Caco-2 (cell line): ENCODE results near the gene AKR1C2. TPM values are rescaled to one million over a fixed set of nuclear protein-coding genes. Genes with fewer than 3 reads are reported as not detected.

Experiments used
- BruUV-seq: library from RNA; stranded (reverse); fragments of 400-500 nt; replicated peaks from 2 replicates; lab custom pipeline; 2021; lab: Mats Ljungman, UMichigan
- CTCF ChIA-PET: fragments of 300-600 bp; sonication (Branson Sonifier 250); formaldehyde crosslinking; loops from one replicate; lab custom pipeline; 2022; ENCODE audit warnings: antibody characterized with exemption; lab: Charles Lee
- POLR2A ChIA-PET: fragments of 300-600 bp; sonication (Branson Sonifier 250); formaldehyde crosslinking; loops from one replicate; lab custom pipeline; 2022; ENCODE audit warnings: antibody characterized with exemption; lab: Charles Lee
- DNase-seq, 2 experiments: peaks; one replicate each; pipeline versions ENCODE4 v3.0.0 to v3.0.0-alpha.2; 2020 to 2022
- H3K27me3 ChIP-seq: replicated peaks from 2 replicates; pipeline ENCODE4 v1.6.0; 2011; ENCODE audit warnings: low read length; ENCODE audit not compliant: control insufficient read depth, insufficient read depth
- H3K36me3 ChIP-seq: 2 replicates; pipeline ENCODE4 v1.5.1; 2011; ENCODE audit warnings: low read length; ENCODE audit not compliant: control insufficient read depth, insufficient read depth
- H3K4me1 ChIP-seq: fragments of 250-450 bp; sonication (Bioruptor Pico); 2 replicates; pipeline ENCODE4 v1.5.1; 2020; ENCODE audit warnings: mild to moderate bottlenecking
- H3K4me3 ChIP-seq: 2 replicates; pipeline ENCODE4 v1.5.1; 2011; ENCODE audit warnings: low read depth, mild to moderate bottlenecking, control low read depth, low read length
- H3K9me3 ChIP-seq: fragments of 250-450 bp; sonication (Bioruptor Pico); 2 replicates; pipeline ENCODE4 v1.5.1; 2020; ENCODE audit warnings: mild to moderate bottlenecking, moderate library complexity
- H3K27ac Mint-ChIP-seq: one replicate; pipeline ENCODE4 v1.8.0; 2022; ENCODE audit warnings: mixed read lengths; ENCODE audit not compliant: unreplicated experiment
- H3K27me3 Mint-ChIP-seq: one replicate; pipeline ENCODE4 v1.8.0; 2022; ENCODE audit warnings: mixed read lengths; ENCODE audit not compliant: insufficient read depth, unreplicated experiment
- H3K36me3 Mint-ChIP-seq: one replicate; pipeline ENCODE4 v1.8.0; 2022; ENCODE audit warnings: mild to moderate bottlenecking, mixed read lengths; ENCODE audit not compliant: insufficient read depth, unreplicated experiment
- H3K4me1 Mint-ChIP-seq: one replicate; pipeline ENCODE4 v1.8.0; 2022; ENCODE audit warnings: low read depth, mixed read lengths; ENCODE audit not compliant: unreplicated experiment
- H3K4me3 Mint-ChIP-seq: one replicate; pipeline ENCODE4 v1.8.0; 2022; ENCODE audit warnings: mild to moderate bottlenecking, moderate library complexity, mixed read lengths; ENCODE audit not compliant: unreplicated experiment
- H3K9me3 Mint-ChIP-seq: one replicate; pipeline ENCODE4 v1.8.0; 2022; ENCODE audit warnings: mixed read lengths; ENCODE audit not compliant: unreplicated experiment
- intact Hi-C: fragments of 100-400 bp; cut with micrococcal nuclease; formaldehyde crosslinking; loops from one replicate; pipeline ENCODE4 v1.10.0; 2022; ENCODE audit not compliant: unreplicated experiment
- total RNA-seq: library from RNA; stranded (reverse); gene quantifications from 2 replicates; pipeline ENCODE4 v1.2.3, GENCODE V29; 2022
- TF ChIP-seq, protein P1 (sequence below), 2 experiments: fragments of 200-600 bp in 1 of 2; IDR thresholded peaks; 1 replicate in 1 of 2; 2 replicates in 1 of 2; pipeline versions ENCODE4 v1.5.1 to v1.8.0; 2011 to 2022; ENCODE audit warnings: antibody characterized with exemption in 1 of 2, control low read depth in 1 of 2, inconsistent platforms in 1 of 2, low read depth in 1 of 2, low read length in 1 of 2, mild to moderate bottlenecking in 1 of 2, moderate library complexity in 1 of 2; ENCODE audit not compliant: insufficient read depth in 1 of 2, severe bottlenecking in 1 of 2, unreplicated experiment in 1 of 2

The AKR1C2 gene
- total RNA-seq, 1 experiment from 2014 or later = 41.7 TPM

DNA sequence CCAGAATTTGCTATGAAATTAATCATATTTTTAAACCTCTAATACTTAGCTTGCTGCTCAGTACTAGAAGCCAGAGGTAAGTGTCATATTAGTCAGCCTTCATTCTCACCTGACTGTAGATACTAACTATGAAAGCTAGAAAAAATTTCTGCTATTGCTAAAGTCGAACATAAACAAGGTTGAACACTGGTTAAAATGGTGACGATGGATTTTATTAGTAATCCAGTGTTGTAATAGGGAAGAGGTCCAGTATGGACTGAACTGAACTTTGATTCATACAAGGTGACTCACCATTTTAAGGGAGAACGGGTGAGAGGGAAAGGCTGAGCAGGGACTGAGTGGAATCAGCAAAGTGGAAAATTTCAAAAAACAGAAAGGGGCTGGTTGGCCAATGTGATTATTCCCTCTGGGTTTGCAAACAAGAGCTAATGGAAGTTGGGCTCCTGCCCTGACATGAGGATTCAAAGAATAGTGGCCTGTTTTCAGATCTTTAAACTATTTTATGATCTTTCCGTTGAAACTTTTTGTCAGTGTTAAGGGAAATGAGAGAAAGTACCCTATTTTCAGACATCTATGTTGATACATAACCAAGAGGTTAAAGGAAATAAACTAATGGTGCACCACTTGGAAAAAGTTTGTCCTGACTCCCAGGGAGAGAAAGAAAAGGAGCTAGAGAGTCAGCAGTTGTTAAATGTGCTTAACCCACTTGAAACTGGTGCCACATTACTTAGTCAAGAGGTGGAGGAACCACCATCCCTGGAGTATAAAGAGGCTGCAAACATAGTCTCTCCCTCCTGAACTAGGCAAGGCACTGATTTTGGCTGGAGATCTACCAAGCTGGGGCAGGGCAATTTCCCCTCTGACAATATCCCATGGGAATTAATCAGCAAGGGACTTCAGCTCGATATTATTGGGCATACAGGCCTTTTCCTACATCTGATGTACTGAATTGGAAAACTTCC lies 55.7 kb downstream of the AKR1C2 start:
- peak overlapping the region; percentile 42 for H3K4me3 Mint-ChIP-seq
- intact Hi-C loops = loop anchor here (2.0 kb wide), 1 partner anchor 35 kb away; no protein-coding TSS in a partner anchor
- Histone ChIP-seq H3K4me3 (no peak overlapping the region), H3K27me3 (no peaks in the 10 kb centered on the region), H3K36me3 (no peaks in the 10 kb centered on the region; the same call in 1 of the 2 replicates), H3K4me1 (peaks cover 51% of the 10 kb centered on the region), H3K9me3 (no peaks in the 10 kb centered on the region)
- DNase-seq = peak; percentile 63 to 69
- no peaks in the 10 kb centered on the region for H3K27me3 Mint-ChIP-seq
- ChIA-PET CTCF (interaction anchor here (1.4 kb wide), 2 partner anchors 98 to 133 kb away, joined by 3 to 5 read pairs; no protein-coding TSS in a partner anchor), POLR2A (interaction anchor here (0.6 kb wide), 1 partner anchor 1200 kb away, joined by 11 read pairs; no protein-coding TSS in a partner anchor)
- H3K4me1 Mint-ChIP-seq = peaks cover 48% of the 10 kb centered on the region
- peaks cover 9% of the 10 kb centered on the region for H3K9me3 Mint-ChIP-seq
- TF ChIP-seq, protein P1, sequence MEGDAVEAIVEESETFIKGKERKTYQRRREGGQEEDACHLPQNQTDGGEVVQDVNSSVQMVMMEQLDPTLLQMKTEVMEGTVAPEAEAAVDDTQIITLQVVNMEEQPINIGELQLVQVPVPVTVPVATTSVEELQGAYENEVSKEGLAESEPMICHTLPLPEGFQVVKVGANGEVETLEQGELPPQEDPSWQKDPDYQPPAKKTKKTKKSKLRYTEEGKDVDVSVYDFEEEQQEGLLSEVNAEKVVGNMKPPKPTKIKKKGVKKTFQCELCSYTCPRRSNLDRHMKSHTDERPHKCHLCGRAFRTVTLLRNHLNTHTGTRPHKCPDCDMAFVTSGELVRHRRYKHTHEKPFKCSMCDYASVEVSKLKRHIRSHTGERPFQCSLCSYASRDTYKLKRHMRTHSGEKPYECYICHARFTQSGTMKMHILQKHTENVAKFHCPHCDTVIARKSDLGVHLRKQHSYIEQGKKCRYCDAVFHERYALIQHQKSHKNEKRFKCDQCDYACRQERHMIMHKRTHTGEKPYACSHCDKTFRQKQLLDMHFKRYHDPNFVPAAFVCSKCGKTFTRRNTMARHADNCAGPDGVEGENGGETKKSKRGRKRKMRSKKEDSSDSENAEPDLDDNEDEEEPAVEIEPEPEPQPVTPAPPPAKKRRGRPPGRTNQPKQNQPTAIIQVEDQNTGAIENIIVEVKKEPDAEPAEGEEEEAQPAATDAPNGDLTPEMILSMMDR (IDR thresholded peaks at IDR 0.05; ENCODE audit: insufficient read depth in 1 of 2, low read depth in 1 of 2, low read length in 1 of 2, severe bottlenecking in 1 of 2, unreplicated experiment in 1 of 2) = no peak
- H3K27ac Mint-ChIP-seq = peak overlapping the region; percentile 85
- BruUV-seq = TSS peak; percentile 87
- peaks cover 5% of the 10 kb centered on the region for H3K36me3 Mint-ChIP-seq

DNA sequence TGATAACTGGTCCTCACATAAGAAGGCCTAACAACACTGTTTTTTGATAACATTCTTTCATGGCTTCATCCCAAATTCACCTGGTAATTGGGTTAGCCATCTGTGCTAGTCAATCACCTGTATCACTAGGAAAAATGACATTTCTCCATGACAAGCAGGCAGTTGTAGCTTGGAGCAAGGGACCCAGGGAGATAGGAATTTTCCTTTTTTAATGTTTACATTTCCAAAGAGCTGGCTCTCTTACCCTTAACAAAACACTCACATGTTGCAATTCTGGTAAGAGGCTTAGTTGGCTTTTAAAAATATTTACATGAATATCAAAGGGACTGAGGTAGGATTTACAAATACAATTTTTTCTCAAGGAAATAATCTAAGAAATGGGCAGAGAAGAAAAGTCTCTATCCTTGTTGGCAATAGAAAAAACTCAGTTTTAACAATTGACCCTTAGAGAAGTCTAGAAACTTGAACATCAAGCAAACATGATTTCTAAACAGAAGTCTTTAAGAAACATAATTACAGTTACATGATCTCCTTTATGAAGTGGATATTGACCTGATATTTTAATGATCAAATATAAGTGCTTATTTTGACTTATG lies 56.5 kb downstream of the AKR1C2 start:
- peaks cover 57% of the 10 kb centered on the region for H3K4me1 ChIP-seq
- intact Hi-C loops = loop anchor here (2.0 kb wide), 1 partner anchor 36 kb away; no protein-coding TSS in a partner anchor
- TF ChIP-seq, protein P1 (IDR thresholded peaks at IDR 0.05; ENCODE audit: insufficient read depth in 1 of 2, low read depth in 1 of 2, low read length in 1 of 2, severe bottlenecking in 1 of 2, unreplicated experiment in 1 of 2) = no peak
- no peak overlapping the region for H3K4me3 ChIP-seq
- no peak overlapping the region for H3K4me3 Mint-ChIP-seq
- peak overlapping the region; percentile 85 for H3K27ac Mint-ChIP-seq
- H3K36me3 Mint-ChIP-seq = peaks cover 5% of the 10 kb centered on the region
- H3K27me3 ChIP-seq = no peaks in the 10 kb centered on the region
- TSS peak; percentile 95 for BruUV-seq
- no peaks in the 10 kb centered on the region; the same call in 1 of the 2 replicates for H3K36me3 ChIP-seq
- H3K9me3 ChIP-seq = no peaks in the 10 kb centered on the region
- H3K9me3 Mint-ChIP-seq = peaks cover 9% of the 10 kb centered on the region
- ChIA-PET POLR2A (interaction anchor here (0.6 kb wide), 1 partner anchor 1199 kb away, joined by 11 read pairs; no protein-coding TSS in a partner anchor), CTCF (interaction anchor here (1.4 kb wide), 1 partner anchor 97 kb away, joined by 5 read pairs; no protein-coding TSS in a partner anchor)
- DNase-seq = peak in 1 of 2 experiments; percentile 29
- H3K4me1 Mint-ChIP-seq = peaks cover 48% of the 10 kb centered on the region
- H3K27me3 Mint-ChIP-seq = no peaks in the 10 kb centered on the region
